Lower lobe of right lung (tissue), 2 donors: ENCODE data around the gene HSD17B14. TPM values are rescaled to one million over a fixed set of nuclear protein-coding genes. Genes with fewer than 3 reads are reported as not detected.

Experiments used
- ATAC-seq, 2 donors: fragments of 200-7000 bp; cut with Tn5 transposase; one replicate each; pipeline ENCODE4 v1.9.1; 2020 to 2022; ENCODE audit warnings: mild to moderate bottlenecking in 2 of 2, moderate library complexity in 2 of 2
- DNase-seq: peaks from one replicate; pipeline ENCODE4 v3.0.0-alpha.2; 2020
- H3K27ac ChIP-seq: fragments of 200-600 bp; one replicate; pipeline ENCODE4 v1.8.0; 2022
- H3K27me3 ChIP-seq: fragments of 200-600 bp; one replicate; pipeline ENCODE4 v1.8.0; 2022; ENCODE audit warnings: low read depth
- H3K36me3 ChIP-seq: fragments of 200-600 bp; one replicate; pipeline ENCODE4 v1.8.0; 2022; ENCODE audit warnings: mild to moderate bottlenecking
- H3K4me1 ChIP-seq: fragments of 200-600 bp; one replicate; pipeline ENCODE4 v1.8.0; 2022
- H3K4me3 ChIP-seq: fragments of 200-600 bp; one replicate; pipeline ENCODE4 v1.8.0; 2022; ENCODE audit warnings: mild to moderate bottlenecking
- H3K9me3 ChIP-seq: fragments of 200-600 bp; one replicate; pipeline ENCODE4 v1.8.0; 2022
- intact Hi-C: fragments of 100-400 bp; cut with DNase I; formaldehyde crosslinking; loops from one replicate; pipeline ENCODE4 v1.11.0; 2022
- total RNA-seq: library from RNA; stranded (reverse); fragmentation: NEBNext Ultra II Directional; extraction: Animal tissue kit (Norgen Biotek cat#: 25700); gene quantifications from one replicate; pipeline ENCODE4 v1.2.1, GENCODE V29; 2021
- TF ChIP-seq, protein P1 (sequence below): fragments of 200-600 bp; IDR thresholded peaks from one replicate; pipeline ENCODE4 v1.8.0; 2022; ENCODE audit warnings: antibody characterized with exemption, mild to moderate bottlenecking
- donor health status: DM: no; HTN: yes; CAD: no; lungs with severe emphysema.

HSD17B14 gene
- total RNA-seq, 1 donor from 2014 or later: 22.7 TPM

DNA sequence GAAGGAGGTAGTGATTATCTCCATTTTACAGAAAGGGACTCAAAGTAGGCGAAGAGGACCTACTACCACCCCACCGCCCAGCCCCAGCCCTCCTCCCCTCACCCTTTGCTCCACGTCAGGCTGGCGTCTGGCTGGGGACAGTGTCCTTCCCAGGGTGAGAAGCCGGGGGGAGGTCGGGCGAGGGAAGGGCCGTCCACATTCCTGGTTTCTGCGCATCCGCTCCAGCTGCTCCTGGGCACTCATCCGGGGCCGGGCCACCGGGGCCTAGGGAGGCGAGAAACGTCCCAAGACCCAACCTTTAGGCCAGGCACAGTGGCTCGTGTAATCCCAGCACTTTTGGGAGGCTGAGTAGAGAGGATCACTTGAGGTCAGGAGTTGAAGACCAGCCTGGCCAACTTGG, 4.8 kb upstream of the HSD17B14 start:
- Histone ChIP-seq H3K4me1 (peaks cover 10% of the 10 kb centered on the region), H3K9me3 (no peaks in the 10 kb centered on the region), H3K36me3 (peaks cover 7% of the 10 kb centered on the region), H3K4me3 (no peak overlapping the region), H3K27me3 (no peaks in the 10 kb centered on the region), H3K27ac (no peak overlapping the region)
- TF ChIP-seq, protein P1, sequence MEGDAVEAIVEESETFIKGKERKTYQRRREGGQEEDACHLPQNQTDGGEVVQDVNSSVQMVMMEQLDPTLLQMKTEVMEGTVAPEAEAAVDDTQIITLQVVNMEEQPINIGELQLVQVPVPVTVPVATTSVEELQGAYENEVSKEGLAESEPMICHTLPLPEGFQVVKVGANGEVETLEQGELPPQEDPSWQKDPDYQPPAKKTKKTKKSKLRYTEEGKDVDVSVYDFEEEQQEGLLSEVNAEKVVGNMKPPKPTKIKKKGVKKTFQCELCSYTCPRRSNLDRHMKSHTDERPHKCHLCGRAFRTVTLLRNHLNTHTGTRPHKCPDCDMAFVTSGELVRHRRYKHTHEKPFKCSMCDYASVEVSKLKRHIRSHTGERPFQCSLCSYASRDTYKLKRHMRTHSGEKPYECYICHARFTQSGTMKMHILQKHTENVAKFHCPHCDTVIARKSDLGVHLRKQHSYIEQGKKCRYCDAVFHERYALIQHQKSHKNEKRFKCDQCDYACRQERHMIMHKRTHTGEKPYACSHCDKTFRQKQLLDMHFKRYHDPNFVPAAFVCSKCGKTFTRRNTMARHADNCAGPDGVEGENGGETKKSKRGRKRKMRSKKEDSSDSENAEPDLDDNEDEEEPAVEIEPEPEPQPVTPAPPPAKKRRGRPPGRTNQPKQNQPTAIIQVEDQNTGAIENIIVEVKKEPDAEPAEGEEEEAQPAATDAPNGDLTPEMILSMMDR: no peak
- ATAC-seq: no peak
- intact Hi-C loops: loop anchor here (5.0 kb wide), 1 partner anchor 54 kb away; no protein-coding TSS in a partner anchor
- no peak for DNase-seq

DNA sequence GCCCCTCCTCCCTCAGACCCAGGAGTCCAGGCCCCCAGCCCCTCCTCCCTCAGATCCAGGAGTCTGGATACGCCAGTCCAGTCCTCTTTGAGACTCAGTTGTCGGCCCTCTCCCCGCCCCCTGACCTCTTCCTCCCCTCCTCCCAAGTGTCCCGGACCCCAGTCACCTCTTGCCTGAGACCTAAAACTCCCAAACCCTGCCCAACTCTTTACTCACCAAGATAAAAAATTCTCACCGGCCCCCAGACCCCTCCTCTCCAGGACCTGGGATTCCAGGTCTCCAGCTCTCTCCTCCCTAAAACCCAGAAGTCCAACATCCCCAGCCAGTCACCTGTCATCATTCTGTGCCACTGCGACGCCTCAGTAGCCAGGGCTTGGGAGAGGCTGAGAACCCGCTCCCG, 1.4 kb upstream of the HSD17B14 start:
- no peak overlapping the region for H3K27ac ChIP-seq
- H3K4me1 ChIP-seq: peaks cover 16% of the 10 kb centered on the region
- no peaks in the 10 kb centered on the region for H3K9me3 ChIP-seq
- H3K4me3 ChIP-seq: no peak overlapping the region
- DNase-seq: no peak
- intact Hi-C loops: no loop called here
- ATAC-seq: no peak
- peaks cover 4% of the 10 kb centered on the region for H3K36me3 ChIP-seq
- H3K27me3 ChIP-seq: no peaks in the 10 kb centered on the region
- TF ChIP-seq, protein P1: no peak

DNA sequence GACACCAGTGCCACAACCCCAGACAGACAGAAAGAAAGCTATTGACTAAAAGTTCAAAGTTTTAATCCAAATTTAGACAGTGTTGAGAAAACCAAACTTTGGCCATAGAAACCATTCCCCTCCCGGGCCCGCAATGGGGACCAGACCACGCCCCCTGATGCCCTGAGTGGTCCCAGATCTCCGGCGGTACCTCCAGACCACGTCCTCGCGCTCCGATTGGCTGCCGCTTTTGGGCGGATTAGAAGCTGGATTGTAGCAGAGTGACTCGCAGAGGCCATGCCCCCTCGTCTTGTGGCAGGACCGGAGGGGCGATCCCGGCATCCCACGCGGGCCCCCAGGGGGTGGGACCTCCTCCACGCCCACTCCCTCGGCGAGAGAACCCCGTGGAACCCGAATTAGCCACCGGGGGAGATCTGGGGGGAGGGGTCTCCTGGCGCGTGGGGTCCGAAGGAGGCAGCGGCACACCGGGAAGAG, 797 bp upstream of the HSD17B14 start:
- no peaks in the 10 kb centered on the region for H3K9me3 ChIP-seq
- intact Hi-C loops: no loop called here
- H3K27me3 ChIP-seq: no peaks in the 10 kb centered on the region
- TF ChIP-seq, protein P1: no peak
- ATAC-seq (peak; percentile 89), DNase-seq (peak; percentile 92)
- peaks cover 16% of the 10 kb centered on the region for H3K4me1 ChIP-seq
- peak overlapping the region; percentile 56 for H3K27ac ChIP-seq
- H3K36me3 ChIP-seq: peaks cover 9% of the 10 kb centered on the region
- peak overlapping the region; percentile 52 for H3K4me3 ChIP-seq

DNA sequence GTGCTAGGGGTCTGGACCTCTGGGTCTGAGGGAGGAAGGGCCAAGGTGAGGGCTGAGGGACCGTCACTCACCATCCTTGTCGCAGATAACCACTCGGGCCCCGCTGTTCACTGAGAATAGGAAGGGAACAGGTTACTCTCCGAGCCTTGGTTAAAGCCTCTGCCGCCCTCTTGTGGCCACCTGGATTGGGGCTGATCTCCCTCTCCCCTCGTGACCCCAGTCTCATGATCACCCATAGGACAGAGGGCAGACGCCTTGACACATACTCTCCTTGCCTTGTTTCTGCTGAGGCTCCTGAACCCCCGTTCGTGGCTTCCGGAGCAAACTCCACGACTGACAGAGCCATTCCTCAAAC, 580 bp downstream of the HSD17B14 start:
- Histone ChIP-seq H3K27me3 (no peaks in the 10 kb centered on the region), H3K4me1 (peaks cover 16% of the 10 kb centered on the region), H3K27ac (peak overlapping the region; percentile 63), H3K36me3 (peaks cover 21% of the 10 kb centered on the region), H3K9me3 (no peaks in the 10 kb centered on the region), H3K4me3 (peak overlapping the region; percentile 52)
- ATAC-seq (peak; percentile 95 to 96), DNase-seq (peak; percentile 95)
- intact Hi-C loops: no loop called here
- TF ChIP-seq, protein P1: peak; percentile 90

DNA sequence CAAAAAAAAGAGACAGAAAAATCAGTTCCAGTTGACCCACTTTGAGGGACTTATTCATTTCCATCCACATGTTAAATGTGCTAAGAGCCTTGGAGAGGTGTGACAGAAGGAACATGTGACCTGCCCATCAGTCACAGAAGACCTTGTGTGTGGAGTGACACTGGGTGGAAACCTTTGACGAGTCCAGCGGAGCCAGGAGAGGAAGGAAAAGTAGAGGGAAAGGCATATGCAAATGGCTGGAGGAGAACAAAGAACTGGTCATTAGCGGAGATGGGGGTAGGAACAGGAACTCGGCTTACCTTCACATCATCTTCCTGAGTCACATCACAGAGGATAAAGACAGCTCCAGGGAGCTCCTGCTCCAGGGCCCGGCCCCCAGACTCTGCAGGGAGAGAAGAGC, 2.3 kb downstream of the HSD17B14 start:
- Histone ChIP-seq H3K36me3 (peaks cover 21% of the 10 kb centered on the region), H3K9me3 (no peaks in the 10 kb centered on the region), H3K4me1 (peaks cover 16% of the 10 kb centered on the region), H3K4me3 (no peak overlapping the region), H3K27ac (no peak overlapping the region), H3K27me3 (no peaks in the 10 kb centered on the region)
- intact Hi-C loops: no loop called here
- no peak for DNase-seq
- TF ChIP-seq, protein P1: no peak
- no peak for ATAC-seq

DNA sequence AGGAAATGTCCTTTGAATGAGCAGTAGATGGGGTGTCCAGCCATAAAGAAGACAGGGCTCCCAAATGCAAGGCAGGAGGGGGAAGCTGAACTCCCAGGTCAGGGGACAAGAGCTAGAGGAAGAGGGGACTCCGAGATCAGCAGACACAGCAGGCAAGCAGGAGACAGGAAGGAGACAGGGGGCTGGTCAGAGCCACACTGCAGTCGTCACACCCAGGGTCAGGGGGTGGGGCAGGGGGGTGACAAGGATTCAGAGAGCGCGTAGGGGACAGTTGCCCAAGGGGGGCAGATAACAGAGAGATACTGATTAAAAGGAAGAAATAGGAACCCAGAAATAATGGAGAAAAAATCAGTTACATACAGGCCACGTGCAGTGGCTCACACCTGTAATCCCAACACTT, 3.2 kb downstream of the HSD17B14 start:
- Histone ChIP-seq H3K9me3 (no peaks in the 10 kb centered on the region), H3K36me3 (peaks cover 21% of the 10 kb centered on the region), H3K27ac (no peak overlapping the region), H3K4me3 (no peak overlapping the region), H3K4me1 (peaks cover 16% of the 10 kb centered on the region), H3K27me3 (no peaks in the 10 kb centered on the region)
- DNase-seq (no peak), ATAC-seq (no peak)
- intact Hi-C loops: no loop called here
- TF ChIP-seq, protein P1: no peak
